DND-41 (cell line): ENCODE measurements around the gene STAG1.

Source experiments
- ATAC-seq: fragments of 200-7000 bp; cut with Tn5 transposase; 3 replicates; pipeline ENCODE4 v1.9.1; 2021; ENCODE audit warnings: low read depth; ENCODE audit not compliant: insufficient read depth
- DNase-seq: peaks from one replicate; pipeline ENCODE4 v3.0.0-alpha.2; 2020
- H2AFZ ChIP-seq: 2 replicates; pipeline ENCODE4 v1.6.0; 2012; ENCODE audit warnings: low read depth, low read length
- H3K27ac ChIP-seq: 2 replicates; pipeline ENCODE4 v1.5.1; 2012; ENCODE audit warnings: low read length, inconsistent platforms
- H3K27me3 ChIP-seq: fragments of 200-600 bp; sonication (generic); 2 replicates; pipeline ENCODE4 v1.6.0; 2012; ENCODE audit warnings: low read length, mild to moderate bottlenecking, inconsistent platforms; ENCODE audit not compliant: insufficient read depth, poor library complexity
- H3K36me3 ChIP-seq: 2 replicates; pipeline ENCODE4 v1.5.1; 2012; ENCODE audit warnings: low read length, inconsistent platforms; ENCODE audit not compliant: insufficient read depth
- H3K4me1 ChIP-seq: 2 replicates; pipeline ENCODE4 v1.5.1; 2012; ENCODE audit warnings: mild to moderate bottlenecking, low read length; ENCODE audit not compliant: insufficient read depth
- H3K4me2 ChIP-seq: 2 replicates; pipeline ENCODE4 v1.6.0; 2012; ENCODE audit warnings: mild to moderate bottlenecking, moderate library complexity, low read length, inconsistent platforms; ENCODE audit not compliant: insufficient read depth
- H3K4me3 ChIP-seq, 2 experiments: fragments of 200-600 bp in 1 of 2; shearing (Covaris generic) in 1 of 2; 2 replicates each; pipeline ENCODE4 v1.5.1; 2012 to 2016; ENCODE audit warnings: inconsistent platforms in 2 of 2, low read length in 2 of 2, mild to moderate bottlenecking in 2 of 2, low read depth in 1 of 2, moderate library complexity in 1 of 2
- H3K79me2 ChIP-seq: 2 replicates; pipeline ENCODE4 v1.6.0; 2012; ENCODE audit warnings: low read length, inconsistent platforms; ENCODE audit not compliant: insufficient read depth
- H3K9ac ChIP-seq: 2 replicates; pipeline ENCODE4 v1.6.0; 2012; ENCODE audit warnings: low read depth, mild to moderate bottlenecking, inconsistent platforms, low read length, moderate library complexity
- H3K9me3 ChIP-seq: 2 replicates; pipeline ENCODE4 v1.5.1; 2012; ENCODE audit warnings: low read length, moderate library complexity, mild to moderate bottlenecking, inconsistent platforms; ENCODE audit not compliant: insufficient read depth, severe bottlenecking
- H4K20me1 ChIP-seq: 2 replicates; pipeline ENCODE4 v1.6.0; 2012; ENCODE audit warnings: low read length; ENCODE audit not compliant: insufficient read depth
- EZH2 ChIP-seq: IDR thresholded peaks from 3 replicates; pipeline ENCODE4 v1.6.1; 2012; ENCODE audit warnings: borderline replicate concordance, low read depth, mild to moderate bottlenecking, moderate library complexity, low read length, inconsistent platforms; ENCODE audit not compliant: severe bottlenecking
- TF ChIP-seq, protein P1 (sequence below): IDR thresholded peaks from 2 replicates; pipeline ENCODE4 v1.5.1; 2012; ENCODE audit warnings: borderline replicate concordance, low read length, moderate library complexity, mild to moderate bottlenecking; ENCODE audit not compliant: poor library complexity, severe bottlenecking; ENCODE audit errors: extremely low read depth

STAG1 gene

DNA sequence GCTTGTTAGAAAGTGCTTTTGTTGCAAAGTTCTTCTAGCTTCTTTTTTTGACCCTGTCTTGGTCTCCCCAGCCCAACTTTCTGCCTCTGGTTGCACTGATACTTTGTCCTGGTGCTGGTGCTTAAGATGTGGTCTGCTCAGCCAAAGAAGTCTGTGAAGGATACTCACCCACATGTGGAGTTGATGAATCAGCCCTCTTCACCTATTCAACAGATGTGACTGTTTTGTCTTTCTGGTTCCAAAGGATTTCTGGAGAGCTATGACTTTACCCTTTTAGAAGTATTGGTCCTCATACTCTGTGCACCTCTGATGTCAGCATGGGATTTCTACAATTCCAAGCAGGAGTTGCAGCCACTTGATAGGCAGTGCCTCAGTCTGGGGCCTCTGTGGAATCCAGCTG, 418.0 kb downstream of the STAG1 start:
- Histone ChIP-seq H3K9ac (no peak overlapping the region), H3K9me3 (no peaks in the 10 kb centered on the region), H3K4me3 (no peak overlapping the region), H3K4me1 (no peaks in the 10 kb centered on the region), H3K27ac (no peak overlapping the region), H3K27me3 (no peaks in the 10 kb centered on the region), H2AFZ (no peak overlapping the region), H3K4me2 (no peak overlapping the region), H3K79me2 (no peaks in the 10 kb centered on the region), H4K20me1 (0 out of 2 replicates have a peak, but pooled peaks cover 3% of the 10 kb centered on the region), H3K36me3 (peaks cover 80% of the 10 kb centered on the region)
- ATAC-seq = peak; percentile 36
- no peak for DNase-seq
- no peak for TF ChIP-seq EZH2
- TF ChIP-seq, protein P1, sequence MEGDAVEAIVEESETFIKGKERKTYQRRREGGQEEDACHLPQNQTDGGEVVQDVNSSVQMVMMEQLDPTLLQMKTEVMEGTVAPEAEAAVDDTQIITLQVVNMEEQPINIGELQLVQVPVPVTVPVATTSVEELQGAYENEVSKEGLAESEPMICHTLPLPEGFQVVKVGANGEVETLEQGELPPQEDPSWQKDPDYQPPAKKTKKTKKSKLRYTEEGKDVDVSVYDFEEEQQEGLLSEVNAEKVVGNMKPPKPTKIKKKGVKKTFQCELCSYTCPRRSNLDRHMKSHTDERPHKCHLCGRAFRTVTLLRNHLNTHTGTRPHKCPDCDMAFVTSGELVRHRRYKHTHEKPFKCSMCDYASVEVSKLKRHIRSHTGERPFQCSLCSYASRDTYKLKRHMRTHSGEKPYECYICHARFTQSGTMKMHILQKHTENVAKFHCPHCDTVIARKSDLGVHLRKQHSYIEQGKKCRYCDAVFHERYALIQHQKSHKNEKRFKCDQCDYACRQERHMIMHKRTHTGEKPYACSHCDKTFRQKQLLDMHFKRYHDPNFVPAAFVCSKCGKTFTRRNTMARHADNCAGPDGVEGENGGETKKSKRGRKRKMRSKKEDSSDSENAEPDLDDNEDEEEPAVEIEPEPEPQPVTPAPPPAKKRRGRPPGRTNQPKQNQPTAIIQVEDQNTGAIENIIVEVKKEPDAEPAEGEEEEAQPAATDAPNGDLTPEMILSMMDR = no peak

DNA sequence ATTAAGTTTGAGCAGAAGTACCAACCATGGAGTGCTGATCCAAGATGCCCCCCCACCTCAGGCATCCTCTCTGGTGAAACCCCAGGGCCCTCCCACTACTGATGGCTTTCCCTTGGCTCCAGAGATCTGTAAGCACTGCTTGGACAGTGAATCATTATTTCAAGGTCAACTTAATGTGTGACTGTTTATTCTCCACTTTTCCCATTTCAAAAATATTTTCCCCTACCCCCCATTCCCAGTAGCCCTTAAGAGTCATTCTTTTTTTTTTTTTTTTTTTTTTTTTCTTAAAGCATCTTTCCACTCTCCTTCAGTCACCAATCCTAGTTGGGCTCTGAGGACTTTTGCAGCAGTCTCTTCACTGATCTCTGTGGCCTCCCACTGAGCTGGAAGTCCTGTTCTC, 419.4 kb downstream of the STAG1 start:
- no peak overlapping the region for H3K27ac ChIP-seq
- no peak overlapping the region for H3K9ac ChIP-seq
- H3K9me3 ChIP-seq = no peaks in the 10 kb centered on the region
- no peak for TF ChIP-seq EZH2
- TF ChIP-seq, protein P1 = no peak
- 0 out of 2 replicates have a peak, but pooled peaks cover 3% of the 10 kb centered on the region for H4K20me1 ChIP-seq
- no peak overlapping the region for H2AFZ ChIP-seq
- H3K27me3 ChIP-seq = no peaks in the 10 kb centered on the region
- H3K4me1 ChIP-seq = no peaks in the 10 kb centered on the region
- H3K79me2 ChIP-seq = no peaks in the 10 kb centered on the region
- no peak overlapping the region for H3K4me3 ChIP-seq
- H3K36me3 ChIP-seq = peaks cover 80% of the 10 kb centered on the region
- no peak overlapping the region for H3K4me2 ChIP-seq
- ATAC-seq (no peak), DNase-seq (no peak)

DNA sequence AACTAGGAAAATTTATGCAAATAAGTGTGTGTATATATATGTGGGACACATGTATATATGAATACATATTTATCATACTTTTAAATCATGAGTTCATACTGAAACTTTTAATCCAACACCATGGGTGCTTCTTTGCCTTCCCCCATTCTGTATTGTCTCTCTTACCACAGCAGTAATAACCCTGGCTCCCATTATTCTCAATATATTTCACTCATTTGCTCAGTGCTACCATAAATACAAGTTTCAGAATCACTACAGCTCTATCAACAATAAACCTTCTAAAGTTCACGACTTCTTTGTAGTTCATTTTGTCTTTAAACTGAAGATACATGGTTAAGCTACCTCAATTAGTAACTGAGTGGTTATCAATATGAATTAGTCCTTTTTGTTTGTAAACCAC, 419.9 kb downstream of the STAG1 start:
- no peak for ATAC-seq
- H3K27me3 ChIP-seq = no peaks in the 10 kb centered on the region

More for the DNA sequence above, 419.9 kb downstream of the STAG1 start:
- Histone ChIP-seq H2AFZ (no peak overlapping the region), H3K4me2 (no peak overlapping the region), H3K9me3 (no peaks in the 10 kb centered on the region), H3K9ac (no peak overlapping the region), H3K36me3 (peaks cover 80% of the 10 kb centered on the region), H4K20me1 (0 out of 2 replicates have a peak, but pooled peaks cover 3% of the 10 kb centered on the region), H3K79me2 (no peaks in the 10 kb centered on the region), H3K4me3 (no peak overlapping the region), H3K4me1 (no peaks in the 10 kb centered on the region), H3K27ac (no peak overlapping the region)
- TF ChIP-seq EZH2 = no peak
- TF ChIP-seq, protein P1 = no peak
- no peak for DNase-seq
